ENCODE data around the gene CNTROB. TPM values are rescaled to one million over a fixed set of nuclear protein-coding genes. Genes with fewer than 3 reads are reported as not detected.
A peak's percentile ranks its signal among the peaks of the same experiment; 100 is the strongest.

The CNTROB gene
- total and polyA plus RNA-seq, 4 donors: 14.4 to 59.5 (median 35.5) TPM

GRCh38 chr17:7955414-7956227 lies 23.6 kb downstream of the CNTROB start:
- peak in 2 of 6 donors; percentile 9 to 42 for DNase-seq (ENCODE audit: low read depth in 4 of 6, low spot score in 6 of 6)
- no peaks in the 10 kb centered on the region for H3K36me3 ChIP-seq (ENCODE audit: control insufficient read depth, insufficient read depth, low read length)
- H3K4me1 ChIP-seq (ENCODE audit: control insufficient read depth, insufficient read depth, low read length): no peaks in the 10 kb centered on the region
- 39% methylated on average over 5 of the region's 13 CpGs for WGBS (ENCODE audit: insufficient coverage)
- no peak overlapping the region for H3K27ac ChIP-seq (ENCODE audit: low read depth, low read length)
- no peaks in the 10 kb centered on the region for H3K9me3 ChIP-seq (ENCODE audit: control insufficient read depth, insufficient read depth, low read length)
- no peak overlapping the region for H3K4me3 ChIP-seq (ENCODE audit: low read depth, low read length)
- no peaks in the 10 kb centered on the region for H3K27me3 ChIP-seq (ENCODE audit: control insufficient read depth, insufficient read depth, low read length)

GRCh38 chr17:7956228-7956965 lies 24.4 kb downstream of the CNTROB start:
- 80% methylated on average over 3 of the region's 11 CpGs for WGBS (ENCODE audit: insufficient coverage)
- H3K9me3 ChIP-seq (ENCODE audit: control insufficient read depth, insufficient read depth, low read length): no peaks in the 10 kb centered on the region
- H3K4me1 ChIP-seq (ENCODE audit: control insufficient read depth, insufficient read depth, low read length): no peaks in the 10 kb centered on the region
- H3K27ac ChIP-seq (ENCODE audit: low read depth, low read length): no peak overlapping the region
- DNase-seq (ENCODE audit: low read depth in 4 of 6, low spot score in 6 of 6): peak in 1 of 6 donors; percentile 40
- no peaks in the 10 kb centered on the region for H3K27me3 ChIP-seq (ENCODE audit: control insufficient read depth, insufficient read depth, low read length)
- no peak overlapping the region for H3K4me3 ChIP-seq (ENCODE audit: low read depth, low read length)
- H3K36me3 ChIP-seq (ENCODE audit: control insufficient read depth, insufficient read depth, low read length): no peaks in the 10 kb centered on the region

- H3K36me3 ChIP-seq (ENCODE audit: control insufficient read depth, insufficient read depth, low read length): no peaks in the 10 kb centered on the region
- H3K4me1 ChIP-seq (ENCODE audit: control insufficient read depth, insufficient read depth, low read length): no peaks in the 10 kb centered on the region
- WGBS (ENCODE audit: insufficient coverage): 93% methylated on average over 4 of the region's 9 CpGs
These were observed 27.7 kb downstream of the CNTROB start for GRCh38 chr17:7959503-7960253.

GRCh38 chr17:7961421-7961820 lies 29.4 kb downstream of the CNTROB start:
- Histone ChIP-seq H3K36me3 (ENCODE audit: control insufficient read depth, insufficient read depth, low read length) (no peaks in the 10 kb centered on the region), H3K4me1 (ENCODE audit: control insufficient read depth, insufficient read depth, low read length) (no peaks in the 10 kb centered on the region), H3K4me3 (ENCODE audit: low read depth, low read length) (no peak overlapping the region), H3K9me3 (ENCODE audit: control insufficient read depth, insufficient read depth, low read length) (no peaks in the 10 kb centered on the region), H3K27me3 (ENCODE audit: control insufficient read depth, insufficient read depth, low read length) (no peaks in the 10 kb centered on the region), H3K27ac (ENCODE audit: low read depth, low read length) (no peak overlapping the region)
- no CpG with 5 or more reads among the region's 2 CpGs for WGBS (ENCODE audit: insufficient coverage)
- no peak for DNase-seq (ENCODE audit: low read depth in 4 of 6, low spot score in 6 of 6)

More at GRCh38 chr17:7959503-7960253, 27.7 kb downstream of the CNTROB start:
- H3K9me3 ChIP-seq (ENCODE audit: control insufficient read depth, insufficient read depth, low read length): no peaks in the 10 kb centered on the region
- no peaks in the 10 kb centered on the region for H3K27me3 ChIP-seq (ENCODE audit: control insufficient read depth, insufficient read depth, low read length)
- no peak overlapping the region for H3K27ac ChIP-seq (ENCODE audit: low read depth, low read length)
- no peak overlapping the region for H3K4me3 ChIP-seq (ENCODE audit: low read depth, low read length)
- no peak for DNase-seq (ENCODE audit: low read depth in 4 of 6, low spot score in 6 of 6)

GRCh38 chr17:7967751-7968150 lies 35.7 kb downstream of the CNTROB start:
- Histone ChIP-seq H3K27me3 (ENCODE audit: control insufficient read depth, insufficient read depth, low read length) (no peaks in the 10 kb centered on the region), H3K9me3 (ENCODE audit: control insufficient read depth, insufficient read depth, low read length) (no peaks in the 10 kb centered on the region), H3K36me3 (ENCODE audit: control insufficient read depth, insufficient read depth, low read length) (no peaks in the 10 kb centered on the region), H3K4me3 (ENCODE audit: low read depth, low read length) (no peak overlapping the region), H3K4me1 (ENCODE audit: control insufficient read depth, insufficient read depth, low read length) (no peaks in the 10 kb centered on the region), H3K27ac (ENCODE audit: low read depth, low read length) (no peak overlapping the region)
- 80% methylated on average over 1 of the region's 2 CpGs for WGBS (ENCODE audit: insufficient coverage)
- DNase-seq (ENCODE audit: low read depth in 4 of 6, low spot score in 6 of 6): no peak

GRCh38 chr17:7969433-7969832 lies 37.4 kb downstream of the CNTROB start:
- H3K27me3 ChIP-seq (ENCODE audit: control insufficient read depth, insufficient read depth, low read length): no peaks in the 10 kb centered on the region
- H3K9me3 ChIP-seq (ENCODE audit: control insufficient read depth, insufficient read depth, low read length): no peaks in the 10 kb centered on the region
- WGBS (ENCODE audit: insufficient coverage): 87% methylated on average over 3 of the region's 6 CpGs
- no peak overlapping the region for H3K27ac ChIP-seq (ENCODE audit: low read depth, low read length)
- H3K4me3 ChIP-seq (ENCODE audit: low read depth, low read length): no peak overlapping the region
- H3K36me3 ChIP-seq (ENCODE audit: control insufficient read depth, insufficient read depth, low read length): no peaks in the 10 kb centered on the region
- no peaks in the 10 kb centered on the region for H3K4me1 ChIP-seq (ENCODE audit: control insufficient read depth, insufficient read depth, low read length)
- DNase-seq (ENCODE audit: low read depth in 4 of 6, low spot score in 6 of 6): no peak

- Histone ChIP-seq H3K27ac (ENCODE audit: low read depth, low read length) (no peak overlapping the region), H3K36me3 (ENCODE audit: control insufficient read depth, insufficient read depth, low read length) (no peaks in the 10 kb centered on the region), H3K4me3 (ENCODE audit: low read depth, low read length) (no peak overlapping the region), H3K27me3 (ENCODE audit: control insufficient read depth, insufficient read depth, low read length) (no peaks in the 10 kb centered on the region), H3K9me3 (ENCODE audit: control insufficient read depth, insufficient read depth, low read length) (peaks cover 1% of the 10 kb centered on the region), H3K4me1 (ENCODE audit: control insufficient read depth, insufficient read depth, low read length) (no peaks in the 10 kb centered on the region)
- 64% methylated on average over 3 of the region's 4 CpGs for WGBS (ENCODE audit: insufficient coverage)
- DNase-seq (ENCODE audit: low read depth in 4 of 6, low spot score in 6 of 6): no peak
These were observed 39.6 kb downstream of the CNTROB start for GRCh38 chr17:7971651-7972050.

- Histone ChIP-seq H3K4me1 (ENCODE audit: control insufficient read depth, insufficient read depth, low read length) (no peaks in the 10 kb centered on the region), H3K27me3 (ENCODE audit: control insufficient read depth, insufficient read depth, low read length) (no peaks in the 10 kb centered on the region), H3K27ac (ENCODE audit: low read depth, low read length) (no peak overlapping the region), H3K9me3 (ENCODE audit: control insufficient read depth, insufficient read depth, low read length) (peaks cover 1% of the 10 kb centered on the region), H3K4me3 (ENCODE audit: low read depth, low read length) (no peak overlapping the region), H3K36me3 (ENCODE audit: control insufficient read depth, insufficient read depth, low read length) (no peaks in the 10 kb centered on the region)
- no peak for DNase-seq (ENCODE audit: low read depth in 4 of 6, low spot score in 6 of 6)
- WGBS (ENCODE audit: insufficient coverage): 82% methylated on average over 2 of the region's 8 CpGs
These were observed 40.3 kb downstream of the CNTROB start for GRCh38 chr17:7972131-7972785.

- Histone ChIP-seq H3K4me3 (ENCODE audit: low read depth, low read length) (no peak overlapping the region), H3K27me3 (ENCODE audit: control insufficient read depth, insufficient read depth, low read length) (no peaks in the 10 kb centered on the region), H3K27ac (ENCODE audit: low read depth, low read length) (no peak overlapping the region), H3K4me1 (ENCODE audit: control insufficient read depth, insufficient read depth, low read length) (no peaks in the 10 kb centered on the region), H3K9me3 (ENCODE audit: control insufficient read depth, insufficient read depth, low read length) (peaks cover 1% of the 10 kb centered on the region), H3K36me3 (ENCODE audit: control insufficient read depth, insufficient read depth, low read length) (no peaks in the 10 kb centered on the region)
- no peak for DNase-seq (ENCODE audit: low read depth in 4 of 6, low spot score in 6 of 6)
These were observed 42.7 kb downstream of the CNTROB start for GRCh38 chr17:7974638-7975131.

Data from spinal cord (tissue), 10 donors.